IPS-NIHi11 (cell line): ENCODE measurements around the gene DNAJC1.
"Not testable (repeated sequence)": the region's sequence is repeated elsewhere in the genome, so short reads cannot be mapped to it uniquely, and the experiment has no call there.

Experiments
- DNase-seq: peaks from one replicate; pipeline ENCODE4 v3.0.0; 2012; ENCODE audit warnings: mixed read lengths, low spot score

Gene DNAJC1

DNA sequence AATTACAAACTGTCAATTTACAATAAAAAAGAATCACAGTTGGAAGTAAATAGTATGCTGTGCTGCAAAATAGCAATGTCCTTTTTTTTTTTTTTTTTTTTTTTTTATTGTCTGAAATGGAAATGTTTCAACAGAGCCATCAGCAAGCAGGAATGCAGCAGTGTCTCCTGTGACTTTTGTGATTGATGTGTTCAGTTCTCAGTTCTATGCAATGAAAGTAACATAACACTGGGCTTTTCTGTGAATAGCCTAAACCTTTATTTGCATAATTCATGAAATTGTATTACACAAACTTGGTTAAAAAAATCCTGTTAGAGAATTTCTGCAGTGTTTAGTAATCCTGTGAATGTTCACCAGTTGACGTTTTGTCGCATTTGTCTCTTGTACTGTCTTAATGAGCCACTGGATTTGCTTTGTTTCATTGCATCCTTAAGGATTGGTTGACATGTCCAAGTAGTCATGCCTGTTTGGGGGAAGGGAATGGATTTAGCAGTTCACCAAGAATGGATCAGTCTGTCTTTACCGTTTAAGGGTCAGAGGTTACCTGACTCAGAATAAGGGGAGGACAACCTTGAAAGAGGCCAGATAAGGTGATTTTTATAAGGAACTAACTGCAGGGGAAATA is 276.8 kb downstream of the DNAJC1 start:
- DNase-seq, result no peak

DNA sequence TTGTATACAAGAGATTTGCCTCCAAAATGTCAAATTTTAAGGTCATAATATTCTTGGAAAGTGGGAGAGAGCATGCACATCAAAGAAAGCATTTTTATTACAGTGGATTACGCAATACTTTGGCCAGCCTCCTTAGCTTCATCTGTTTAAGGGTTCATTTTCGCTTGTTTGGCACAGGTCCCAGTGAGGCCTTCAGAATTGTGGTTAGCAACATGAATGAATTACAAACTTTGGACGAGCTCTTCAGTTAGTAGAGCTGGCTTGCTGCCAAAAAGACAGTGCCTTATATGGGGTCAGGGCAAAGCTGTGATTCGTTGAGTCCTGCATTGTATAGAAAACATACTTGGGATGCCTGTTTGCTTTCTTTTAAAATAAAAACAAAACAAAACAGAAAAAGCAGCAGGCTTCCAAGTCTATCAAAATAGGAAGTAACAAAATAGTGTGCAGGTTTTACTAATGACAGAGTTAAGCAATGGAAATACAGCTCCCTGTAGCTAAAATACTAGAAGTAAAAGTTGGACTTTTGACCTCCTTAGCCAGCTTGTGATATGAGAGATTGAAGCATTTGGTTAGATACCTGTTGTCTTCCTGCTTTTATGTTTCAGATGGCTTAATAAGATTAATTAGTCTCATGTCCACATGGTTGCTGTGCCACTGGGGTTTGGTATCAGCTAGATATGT is 278.7 kb downstream of the DNAJC1 start:
- peak; percentile 69 for DNase-seq

DNA sequence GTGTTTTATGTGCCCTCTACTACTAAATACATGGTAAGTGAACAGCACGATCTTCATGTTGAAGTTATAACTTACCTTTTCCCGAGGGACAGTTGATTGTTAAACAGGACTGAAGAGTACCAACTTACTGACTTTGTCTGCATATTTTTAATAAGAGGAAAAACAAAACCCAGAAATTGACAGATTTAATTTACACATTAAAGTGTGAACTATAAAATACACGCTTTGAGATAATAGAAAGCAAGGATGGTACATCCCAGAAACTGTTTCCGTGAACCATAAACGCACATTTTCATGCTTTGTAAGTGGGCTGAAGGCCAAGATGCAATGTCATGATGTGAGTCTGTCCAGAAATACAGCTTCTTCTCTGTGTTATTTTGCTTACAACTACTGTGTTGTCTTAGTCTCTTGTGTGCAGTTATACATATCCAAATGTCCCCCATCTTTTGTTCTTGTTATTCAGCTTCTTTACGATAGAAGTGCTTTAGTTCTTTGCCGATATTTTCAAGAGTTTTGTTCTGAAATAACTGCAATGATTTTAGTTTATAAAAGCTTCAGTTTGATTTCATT is 279.4 kb downstream of the DNAJC1 start:
- no peak for DNase-seq

DNA sequence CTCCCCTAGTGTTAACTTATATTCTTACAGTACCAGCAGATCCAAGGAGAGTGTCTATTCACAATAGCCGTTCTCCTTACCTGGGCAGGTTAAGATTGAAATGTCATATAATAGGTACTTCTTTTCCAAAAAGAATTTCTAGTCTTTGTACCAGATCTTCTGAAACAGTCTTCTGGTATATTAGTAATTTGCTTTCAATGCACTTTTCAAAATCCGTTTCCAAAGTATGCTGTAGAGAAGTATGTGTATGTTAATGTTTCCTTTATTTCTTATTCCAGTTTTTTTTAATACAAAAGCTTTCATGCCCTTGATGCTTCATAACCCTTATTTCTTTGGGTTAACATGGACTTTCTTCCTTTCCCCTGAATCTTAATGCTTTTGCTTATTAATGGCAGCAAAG is 281.3 kb downstream of the DNAJC1 start:
- no peak for DNase-seq

DNA sequence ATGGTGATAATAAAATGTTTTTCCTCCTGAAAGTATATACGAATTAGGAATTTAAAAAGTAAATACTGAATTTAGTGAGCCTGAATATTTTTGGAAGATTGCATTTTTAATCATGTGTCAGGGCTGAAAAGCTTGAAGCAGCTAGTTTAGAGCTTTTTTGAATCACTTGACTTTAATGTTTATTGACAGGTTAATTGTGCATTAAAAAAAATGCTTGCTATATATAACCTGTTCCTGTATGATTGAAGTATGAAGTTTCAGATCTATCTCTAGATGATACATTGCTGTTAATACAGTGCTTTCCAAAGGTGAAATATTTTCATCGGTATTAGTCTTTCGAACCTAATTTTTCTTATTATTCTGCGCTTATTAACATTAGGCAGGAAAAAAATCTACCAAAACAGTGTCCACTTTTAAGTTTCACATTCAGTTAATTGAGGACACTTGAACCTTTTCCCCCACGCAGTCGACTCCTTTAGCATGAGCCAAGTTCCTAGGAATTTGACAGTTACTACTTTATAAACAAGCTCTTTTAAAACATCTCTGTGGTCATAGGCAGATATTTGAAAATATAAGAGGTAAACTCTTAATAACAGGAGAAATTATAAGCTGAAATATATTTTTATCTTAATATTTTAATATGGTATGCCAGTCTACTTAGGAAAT is 282.4 kb downstream of the DNAJC1 start:
- no peak for DNase-seq

DNA sequence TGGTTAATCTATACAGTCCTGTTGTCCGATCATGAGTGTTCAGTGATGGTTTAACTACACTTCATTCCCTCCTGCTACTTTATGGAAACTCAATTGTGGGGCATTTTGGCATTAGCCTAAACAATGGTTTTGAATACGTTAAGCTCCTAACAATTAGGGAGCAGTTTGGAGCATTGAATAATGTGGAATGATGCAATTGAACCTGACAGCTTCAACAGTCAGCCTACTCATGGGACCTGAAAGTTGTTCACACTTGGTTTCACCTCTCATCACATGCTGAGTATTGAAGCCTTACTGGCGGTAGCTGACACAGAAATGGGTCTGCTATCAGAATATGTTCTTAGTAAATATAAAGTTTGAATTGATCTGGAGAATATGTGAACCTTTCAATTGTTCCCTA is 283.4 kb downstream of the DNAJC1 start:
- DNase-seq, result no peak

DNA sequence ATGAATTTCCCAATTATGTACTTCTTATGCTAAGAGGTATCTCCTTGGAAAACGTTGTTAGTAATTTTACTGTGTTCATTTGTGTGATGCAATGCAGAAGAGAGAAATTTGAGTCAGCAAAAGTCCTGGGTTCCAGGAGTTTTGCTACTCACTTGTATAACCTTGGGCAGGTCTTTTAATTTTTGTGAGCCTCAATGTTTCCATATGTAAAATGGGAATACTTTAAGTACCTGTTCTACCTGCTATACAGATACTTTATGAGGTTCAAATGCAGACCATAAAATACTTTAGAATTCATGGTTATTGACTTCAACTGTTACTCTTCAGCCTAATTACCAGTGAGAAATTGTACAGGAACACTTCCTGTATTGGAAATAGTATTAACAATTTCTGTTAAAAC is 284.0 kb downstream of the DNAJC1 start:
- no peak for DNase-seq

DNA sequence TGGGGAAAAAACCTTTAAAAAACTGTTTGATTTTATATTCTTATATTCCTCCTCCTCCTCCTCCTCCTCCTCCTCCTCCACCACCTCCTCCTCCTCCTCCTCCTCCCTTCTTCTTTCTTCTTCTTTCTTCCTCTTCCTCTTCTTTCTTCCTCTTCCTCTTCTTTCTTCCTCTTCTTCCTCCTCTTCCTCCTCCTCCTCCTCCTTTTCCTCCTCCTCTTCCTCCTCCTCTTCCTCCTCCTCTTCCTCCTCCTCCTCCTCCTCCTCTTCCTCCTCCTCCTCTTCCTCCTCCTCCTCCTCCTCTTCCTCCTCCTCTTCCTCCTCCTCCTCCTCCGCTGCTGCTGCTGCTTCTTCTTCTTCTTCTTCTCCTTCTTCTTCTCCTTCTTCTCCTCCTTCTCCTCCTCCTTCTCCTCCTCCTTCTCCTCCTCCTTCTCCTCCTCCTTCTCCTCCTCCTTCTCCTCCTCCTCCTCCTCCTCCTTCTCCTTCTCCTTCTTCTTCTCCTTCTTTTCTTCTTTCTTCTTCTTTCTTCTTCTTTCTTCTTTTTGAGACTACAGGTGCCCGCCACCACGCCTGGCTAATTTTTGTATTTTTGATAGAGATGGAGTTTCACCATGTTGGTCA is 286.0 kb downstream of the DNAJC1 start:
- DNase-seq, result not testable (repeated sequence)

DNA sequence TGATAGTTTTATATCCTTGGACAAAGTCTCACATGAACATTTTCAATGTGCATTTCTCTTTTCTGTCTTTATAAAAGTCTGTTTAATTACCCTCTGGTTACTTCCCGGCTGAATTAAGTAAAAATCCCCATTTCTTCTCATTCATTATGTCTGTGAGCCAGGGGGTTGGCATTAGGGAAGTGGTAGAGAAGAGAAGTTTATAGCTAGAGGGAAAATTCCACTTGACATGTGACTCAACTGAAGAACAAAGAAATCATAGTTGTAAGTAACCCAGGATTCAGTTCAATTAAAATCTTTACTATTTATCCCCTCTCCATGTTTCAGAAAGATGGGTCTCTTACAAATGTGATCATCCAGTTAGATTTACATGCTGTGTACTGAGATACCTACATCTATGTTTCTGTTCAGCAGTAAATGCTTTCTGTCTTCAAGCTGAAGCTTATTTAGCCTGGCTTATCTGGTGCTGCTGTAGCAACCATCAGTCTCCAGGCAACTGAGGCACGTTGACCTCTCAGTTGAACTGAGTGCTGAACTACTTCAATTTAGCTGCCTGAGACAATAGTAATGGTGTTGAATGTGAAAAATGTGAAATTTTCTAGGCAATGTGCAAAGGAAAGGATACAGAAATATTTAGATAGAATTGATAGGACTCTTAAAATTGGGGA is 287.9 kb downstream of the DNAJC1 start:
- no peak for DNase-seq

DNA sequence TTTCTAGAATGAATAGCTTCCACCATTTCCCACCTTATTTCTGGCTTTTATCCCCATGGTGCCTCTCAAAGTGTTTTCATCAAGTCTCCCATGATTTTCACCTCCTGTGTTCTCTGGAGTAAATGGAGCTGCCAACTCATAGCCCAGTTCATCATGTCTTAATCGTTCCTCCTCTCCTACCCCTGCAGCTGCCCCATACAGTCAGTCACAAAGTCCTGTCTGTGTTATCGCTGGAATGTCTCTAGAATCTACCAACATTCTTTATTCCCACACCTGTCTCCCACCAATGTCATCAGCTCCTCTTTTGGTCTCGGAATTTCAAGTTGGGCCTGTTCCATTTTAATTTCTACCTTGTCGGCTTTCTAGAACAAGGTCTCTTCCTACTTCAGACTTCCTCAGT is 290.6 kb downstream of the DNAJC1 start:
- DNase-seq, result no peak

DNA sequence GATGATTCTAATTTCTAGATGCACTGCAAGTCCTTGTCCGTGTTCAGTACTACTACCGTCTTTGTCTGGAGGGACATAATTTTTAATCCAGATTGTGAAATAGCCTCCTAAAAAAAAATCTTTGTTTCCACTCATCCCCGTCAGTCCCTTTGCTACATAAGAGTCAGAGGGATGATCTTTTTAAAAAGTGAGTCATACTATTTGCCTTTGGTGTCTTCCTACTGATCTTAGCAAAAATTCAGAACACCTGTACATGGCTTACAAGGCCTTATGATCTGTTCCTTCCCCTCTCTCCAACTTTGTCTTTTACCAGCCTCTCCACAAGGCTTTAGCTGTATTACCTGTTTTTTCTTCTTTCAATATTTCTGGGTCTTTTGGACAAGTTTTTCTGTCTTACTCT is 296.0 kb downstream of the DNAJC1 start:
- no peak for DNase-seq
